GM12875 (cell line): Measurements from ENCODE around the gene PDK4.

Experiments used
- H3K4me3 ChIP-seq: one replicate; pipeline ENCODE4 v1.5.1; 2011; ENCODE audit warnings: low read depth, low read length, control low read depth
- CTCF ChIP-seq: IDR thresholded peaks from 2 replicates; pipeline ENCODE4 v1.5.1; 2011; ENCODE audit warnings: low read depth, mild to moderate bottlenecking, control low read depth, inconsistent platforms, low read length, moderate library complexity, borderline replicate concordance; ENCODE audit not compliant: insufficient read depth

Gene PDK4

DNA sequence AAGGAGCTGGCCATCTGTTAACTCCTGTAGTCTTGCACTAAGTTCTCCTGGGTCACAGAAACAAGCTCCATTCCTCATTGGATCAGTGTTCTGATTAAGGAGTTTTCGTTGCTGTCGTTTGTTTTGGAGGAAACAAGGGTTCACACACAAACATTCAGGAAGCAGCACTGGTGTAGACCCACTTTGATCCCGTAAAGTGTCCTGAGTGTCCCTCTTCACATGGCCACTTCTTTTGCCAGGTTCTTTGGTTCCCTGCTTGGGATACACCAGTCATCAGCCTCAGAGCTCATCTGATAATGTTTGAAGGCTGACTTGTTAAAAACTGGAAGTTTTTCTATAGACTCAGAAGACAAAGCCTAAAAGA, 10.9 kb downstream of the PDK4 start:
- no peak for TF ChIP-seq CTCF
- no peak overlapping the region for H3K4me3 ChIP-seq

DNA sequence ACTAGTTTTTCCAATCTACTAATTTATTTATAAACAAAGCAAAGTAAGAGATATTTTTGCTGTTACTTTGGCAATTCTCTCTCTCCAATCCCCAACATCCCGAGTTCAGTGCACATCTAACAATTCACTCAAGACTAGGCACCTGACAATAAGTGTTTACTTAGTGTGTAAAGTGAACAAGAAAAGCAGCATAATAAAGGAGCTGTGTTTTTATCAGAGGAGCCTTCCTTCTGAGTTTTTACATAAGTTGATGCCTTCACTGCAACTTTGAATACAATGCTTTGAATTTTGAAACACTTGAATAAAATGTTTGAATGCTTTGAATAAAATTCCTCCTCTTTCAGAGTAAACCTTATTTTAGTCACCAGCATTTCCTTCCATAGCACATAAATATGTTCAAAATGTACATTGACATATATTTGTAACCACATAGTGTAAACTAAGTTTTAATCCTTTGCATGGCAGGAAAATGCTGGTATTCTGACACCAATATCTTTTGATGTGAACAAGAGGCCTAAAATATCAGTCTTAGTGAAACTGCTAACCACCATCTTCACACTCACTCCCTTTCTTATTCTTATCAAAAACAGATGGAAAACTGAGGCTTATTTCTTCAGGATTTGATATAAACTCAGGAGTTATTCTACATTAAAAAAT, 11.4 kb downstream of the PDK4 start:
- no peak for TF ChIP-seq CTCF
- H3K4me3 ChIP-seq = no peak overlapping the region

DNA sequence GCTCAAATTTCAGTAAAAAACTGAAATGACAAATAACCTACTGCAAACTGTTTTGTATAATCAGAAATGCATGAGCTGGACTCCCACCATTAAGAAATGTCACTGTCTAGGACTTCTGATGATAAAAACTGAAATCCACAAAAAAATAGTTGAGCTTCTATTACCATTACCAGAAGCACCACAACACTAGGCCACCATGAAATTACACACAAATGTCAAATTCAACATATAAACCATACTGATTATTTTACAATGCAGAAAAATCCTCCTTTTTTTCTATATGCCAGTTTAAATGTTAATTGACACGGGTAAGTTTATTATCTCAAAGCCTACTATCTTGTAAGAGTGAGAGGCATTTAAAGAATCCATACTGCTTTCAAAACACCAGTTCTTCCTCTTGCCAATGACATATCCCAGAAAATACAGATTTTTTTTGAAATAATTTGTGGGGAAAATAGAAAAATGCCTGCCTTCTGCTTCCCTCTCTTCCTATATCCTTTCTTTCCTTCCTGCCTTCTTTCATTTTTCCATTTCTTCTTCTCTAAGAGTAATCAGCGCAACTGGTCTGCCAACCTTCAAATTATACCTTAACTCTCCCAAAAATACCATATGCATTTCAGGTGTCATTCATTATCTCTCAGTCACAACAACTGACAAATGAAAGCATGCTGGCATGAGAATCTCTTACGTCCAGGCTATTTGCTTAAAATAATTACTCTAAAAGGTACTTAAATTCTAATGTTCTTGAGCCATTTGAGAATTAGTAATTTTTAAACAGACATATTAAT, 12.3 kb downstream of the PDK4 start:
- no peak for TF ChIP-seq CTCF
- no peak overlapping the region for H3K4me3 ChIP-seq

- H3K4me3 ChIP-seq = no peak overlapping the region
- no peak for TF ChIP-seq CTCF
These were observed 13.6 kb downstream of the PDK4 start for GRCh38 chr7:95582578-95583293.

- TF ChIP-seq CTCF = no peak
- no peak overlapping the region for H3K4me3 ChIP-seq
These were observed 14.8 kb downstream of the PDK4 start for GRCh38 chr7:95581467-95581866.

- no peak overlapping the region for H3K4me3 ChIP-seq
- TF ChIP-seq CTCF = no peak
These were observed 17.0 kb downstream of the PDK4 start for GRCh38 chr7:95579318-95579717.
